WTC11 (cell line): ENCODE measurements around the gene UQCRQ. TPM values are rescaled to one million over a fixed set of nuclear protein-coding genes. Genes with fewer than 3 reads are reported as not detected.

Experiments
- ATAC-seq: fragments of 200-7000 bp; cut with Tn5 transposase; 2 replicates; pipeline ENCODE4 v1.10.0; 2021; ENCODE audit warnings: mild to moderate bottlenecking, moderate library complexity
- CTCF ChIA-PET: fragments of 300-600 bp; sonication (Branson Sonifier 250); formaldehyde crosslinking; loops from one replicate; lab custom pipeline; 2021; ENCODE audit warnings: antibody characterized with exemption; lab: Charles Lee
- POLR2A ChIA-PET: fragments of 350-600 bp; sonication (Branson Sonifier 250); formaldehyde crosslinking; loops from one replicate; lab custom pipeline; 2021; ENCODE audit warnings: antibody characterized with exemption; lab: Charles Lee
- DNase-seq: peaks from one replicate; pipeline ENCODE4 v3.0.0; 2021; ENCODE audit warnings: low spot score
- H3K27ac Mint-ChIP-seq: 2 replicates; pipeline ENCODE4 v1.8.0; 2021; ENCODE audit warnings: mixed read lengths
- H3K27me3 Mint-ChIP-seq: 2 replicates; pipeline ENCODE4 v1.8.0; 2021; ENCODE audit warnings: low read depth, mild to moderate bottlenecking, moderate library complexity, mixed read lengths
- H3K36me3 Mint-ChIP-seq: 2 replicates; pipeline ENCODE4 v1.8.0; 2021; ENCODE audit warnings: mixed read lengths
- H3K4me1 Mint-ChIP-seq: 2 replicates; pipeline ENCODE4 v1.8.0; 2022; ENCODE audit warnings: mixed read lengths
- H3K4me3 Mint-ChIP-seq: 2 replicates; pipeline ENCODE4 v1.8.0; 2021; ENCODE audit warnings: mild to moderate bottlenecking, moderate library complexity, mixed read lengths
- H3K9me3 Mint-ChIP-seq: 2 replicates; pipeline ENCODE4 v1.8.0; 2021; ENCODE audit warnings: mixed read lengths
- CREM ChIP-seq: sonication (generic); formaldehyde crosslinking; IDR thresholded peaks from 2 replicates; pipeline ENCODE4 v1.8.1; 2022; ENCODE audit warnings: mild to moderate bottlenecking, missing genetic modification reagents, moderate library complexity
- ETV6 ChIP-seq: sonication (generic); formaldehyde crosslinking; IDR thresholded peaks from 2 replicates; pipeline ENCODE4 v1.8.1; 2022; ENCODE audit warnings: mild to moderate bottlenecking, missing genetic modification reagents
- FOXP1 ChIP-seq: sonication (generic); formaldehyde crosslinking; IDR thresholded peaks from 2 replicates; pipeline ENCODE4 v1.8.0; 2022; ENCODE audit warnings: missing genetic modification reagents, mild to moderate bottlenecking, moderate library complexity, borderline replicate concordance
- MXD4 ChIP-seq: fragments of 250-450 bp; sonication (Bioruptor Pico); IDR thresholded peaks from 2 replicates; pipeline ENCODE4 v1.8.0; 2021; ENCODE audit warnings: mild to moderate bottlenecking, moderate library complexity, borderline replicate concordance
- MYBL2 ChIP-seq: sonication (generic); formaldehyde crosslinking; IDR thresholded peaks from 2 replicates; pipeline ENCODE4 v1.8.1; 2023; ENCODE audit warnings: mild to moderate bottlenecking, moderate library complexity, missing genetic modification reagents
- NR1H2 ChIP-seq: sonication (generic); formaldehyde crosslinking; IDR thresholded peaks from 2 replicates; pipeline ENCODE4 v1.9.0; 2021; ENCODE audit warnings: mild to moderate bottlenecking, moderate library complexity, missing genetic modification reagents
- RORB ChIP-seq: fragments of 250-450 bp; sonication (Bioruptor Pico); IDR thresholded peaks from 2 replicates; pipeline ENCODE4 v1.9.0; 2021; ENCODE audit warnings: mild to moderate bottlenecking
- SP1 ChIP-seq: sonication (generic); formaldehyde crosslinking; conservative IDR thresholded peaks from 2 replicates; pipeline ENCODE4 v1.8.1; 2022; ENCODE audit warnings: missing genetic modification reagents
- TEAD1 ChIP-seq: sonication (generic); formaldehyde crosslinking; IDR thresholded peaks from 2 replicates; pipeline ENCODE4 v1.8.0; 2022; ENCODE audit warnings: mild to moderate bottlenecking, missing genetic modification reagents
- ZBTB21 ChIP-seq: sonication (generic); formaldehyde crosslinking; IDR thresholded peaks from 2 replicates; pipeline ENCODE4 v1.8.1; 2023; ENCODE audit warnings: mild to moderate bottlenecking, missing genetic modification reagents, borderline replicate concordance
- ZNF671 ChIP-seq: fragments of 250-450 bp; sonication (Bioruptor Pico); IDR thresholded peaks from 2 replicates; pipeline ENCODE4 v1.8.0; 2021; ENCODE audit warnings: mild to moderate bottlenecking
- total RNA-seq: library from RNA; stranded (reverse); gene quantifications from 3 replicates; pipeline ENCODE4 v1.2.3, GENCODE V29; 2021
- TF ChIP-seq, protein P1 (sequence below): sonication (generic); formaldehyde crosslinking; IDR thresholded peaks from 2 replicates; pipeline ENCODE4 v1.8.0; 2023; ENCODE audit warnings: missing genetic modification reagents
- TF ChIP-seq, protein P2 (sequence below): sonication (generic); formaldehyde crosslinking; IDR thresholded peaks from 2 replicates; pipeline ENCODE4 v1.8.1; 2022; ENCODE audit warnings: missing genetic modification reagents, borderline replicate concordance
- TF ChIP-seq, protein P3 (sequence below): fragments of 250-450 bp; sonication (Bioruptor Pico); conservative IDR thresholded peaks from 2 replicates; pipeline ENCODE4 v1.9.0; 2021; ENCODE audit warnings: mild to moderate bottlenecking
- TF ChIP-seq, protein P4 (sequence below): sonication (generic); formaldehyde crosslinking; IDR thresholded peaks from 2 replicates; pipeline ENCODE4 v1.8.0; 2022; ENCODE audit warnings: mild to moderate bottlenecking, missing genetic modification reagents
- TF ChIP-seq, protein P5 (sequence below): fragments of 200-600 bp; IDR thresholded peaks from 2 replicates; pipeline ENCODE4 v1.8.0; 2022; ENCODE audit warnings: antibody characterized with exemption
- TF ChIP-seq, protein P6 (sequence below): fragments of 250-450 bp; sonication (Bioruptor Pico); IDR thresholded peaks from 2 replicates; pipeline ENCODE4 v2.1.2; 2022; ENCODE audit warnings: mild to moderate bottlenecking, moderate library complexity
- TF ChIP-seq, protein P7 (sequence below): fragments of 250-450 bp; sonication (Bioruptor Pico); IDR thresholded peaks from 2 replicates; pipeline ENCODE4 v1.9.0; 2021; ENCODE audit warnings: mild to moderate bottlenecking

Gene UQCRQ
- total RNA-seq, 1 experiment from 2014 or later = 256 TPM

DNA sequence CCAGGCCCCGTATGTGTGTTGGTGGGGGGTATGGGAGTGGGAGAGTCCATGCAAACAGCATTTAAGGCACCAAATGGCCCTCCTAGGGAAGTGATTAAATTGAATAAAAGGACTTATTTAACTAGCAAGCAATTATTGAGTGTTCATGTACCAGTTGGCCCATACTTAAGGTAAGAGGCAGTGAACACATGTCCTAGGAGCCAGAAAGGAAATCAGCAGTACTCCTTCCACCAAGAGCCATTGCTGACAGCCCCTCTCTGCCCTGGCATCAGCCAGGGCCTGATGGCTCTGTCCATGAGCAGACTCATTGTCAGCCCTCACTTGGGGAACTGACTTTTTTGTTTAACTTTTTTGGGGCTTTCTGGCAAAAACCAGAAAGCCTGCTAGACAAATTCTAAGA lies 25.5 kb upstream of the UQCRQ start (continued):
- TF ChIP-seq, protein P1, sequence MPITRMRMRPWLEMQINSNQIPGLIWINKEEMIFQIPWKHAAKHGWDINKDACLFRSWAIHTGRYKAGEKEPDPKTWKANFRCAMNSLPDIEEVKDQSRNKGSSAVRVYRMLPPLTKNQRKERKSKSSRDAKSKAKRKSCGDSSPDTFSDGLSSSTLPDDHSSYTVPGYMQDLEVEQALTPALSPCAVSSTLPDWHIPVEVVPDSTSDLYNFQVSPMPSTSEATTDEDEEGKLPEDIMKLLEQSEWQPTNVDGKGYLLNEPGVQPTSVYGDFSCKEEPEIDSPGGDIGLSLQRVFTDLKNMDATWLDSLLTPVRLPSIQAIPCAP (CRISPR knock-in tag) = no peak
- TF ChIP-seq, protein P2, sequence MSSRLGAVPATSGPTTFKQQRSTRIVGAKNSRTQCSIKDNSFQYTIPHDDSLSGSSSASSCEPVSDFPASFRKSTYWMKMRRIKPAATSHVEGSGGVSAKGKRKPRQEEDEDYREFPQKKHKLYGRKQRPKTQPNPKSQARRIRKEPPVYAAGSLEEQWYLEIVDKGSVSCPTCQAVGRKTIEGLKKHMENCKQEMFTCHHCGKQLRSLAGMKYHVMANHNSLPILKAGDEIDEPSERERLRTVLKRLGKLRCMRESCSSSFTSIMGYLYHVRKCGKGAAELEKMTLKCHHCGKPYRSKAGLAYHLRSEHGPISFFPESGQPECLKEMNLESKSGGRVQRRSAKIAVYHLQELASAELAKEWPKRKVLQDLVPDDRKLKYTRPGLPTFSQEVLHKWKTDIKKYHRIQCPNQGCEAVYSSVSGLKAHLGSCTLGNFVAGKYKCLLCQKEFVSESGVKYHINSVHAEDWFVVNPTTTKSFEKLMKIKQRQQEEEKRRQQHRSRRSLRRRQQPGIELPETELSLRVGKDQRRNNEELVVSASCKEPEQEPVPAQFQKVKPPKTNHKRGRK (CRISPR knock-in tag) = no peak
- no peak for TF ChIP-seq ZNF671 (CRISPR knock-in tag)

DNA sequence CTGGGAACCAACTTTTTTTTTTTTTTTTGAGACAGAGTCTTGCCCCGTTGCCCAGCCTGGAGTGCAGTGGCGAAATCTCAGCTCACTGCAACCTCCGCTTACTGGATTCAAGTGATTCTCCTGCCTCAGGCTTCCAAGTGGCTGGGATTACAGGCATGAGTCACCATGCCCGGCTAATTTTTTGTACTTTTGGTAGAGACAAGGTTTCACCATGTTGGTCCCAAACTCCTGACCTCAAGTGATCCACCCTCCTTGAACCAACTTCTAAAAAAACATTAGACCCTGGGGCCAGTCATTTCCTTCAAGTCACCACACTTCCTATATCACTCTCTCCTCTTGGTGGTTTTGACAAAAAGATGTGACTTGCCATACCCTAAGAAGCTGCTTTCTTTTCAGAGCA lies 25.1 kb upstream of the UQCRQ start:
- Mint-ChIP-seq H3K36me3 (no peaks in the 10 kb centered on the region), H3K27me3 (no peaks in the 10 kb centered on the region), H3K4me3 (no peak overlapping the region), H3K4me1 (no peaks in the 10 kb centered on the region), H3K9me3 (no peaks in the 10 kb centered on the region), H3K27ac (no peak overlapping the region)
- DNase-seq = no peak
- POLR2A ChIA-PET = no interaction called here
- TF ChIP-seq MXD4 (no peak), SP1 (CRISPR knock-in tag) (no peak), TEAD1 (CRISPR knock-in tag) (no peak), ETV6 (CRISPR knock-in tag) (no peak), ZBTB21 (CRISPR knock-in tag) (no peak), CREM (no peak), FOXP1 (CRISPR knock-in tag) (no peak)
- TF ChIP-seq, protein P3, sequence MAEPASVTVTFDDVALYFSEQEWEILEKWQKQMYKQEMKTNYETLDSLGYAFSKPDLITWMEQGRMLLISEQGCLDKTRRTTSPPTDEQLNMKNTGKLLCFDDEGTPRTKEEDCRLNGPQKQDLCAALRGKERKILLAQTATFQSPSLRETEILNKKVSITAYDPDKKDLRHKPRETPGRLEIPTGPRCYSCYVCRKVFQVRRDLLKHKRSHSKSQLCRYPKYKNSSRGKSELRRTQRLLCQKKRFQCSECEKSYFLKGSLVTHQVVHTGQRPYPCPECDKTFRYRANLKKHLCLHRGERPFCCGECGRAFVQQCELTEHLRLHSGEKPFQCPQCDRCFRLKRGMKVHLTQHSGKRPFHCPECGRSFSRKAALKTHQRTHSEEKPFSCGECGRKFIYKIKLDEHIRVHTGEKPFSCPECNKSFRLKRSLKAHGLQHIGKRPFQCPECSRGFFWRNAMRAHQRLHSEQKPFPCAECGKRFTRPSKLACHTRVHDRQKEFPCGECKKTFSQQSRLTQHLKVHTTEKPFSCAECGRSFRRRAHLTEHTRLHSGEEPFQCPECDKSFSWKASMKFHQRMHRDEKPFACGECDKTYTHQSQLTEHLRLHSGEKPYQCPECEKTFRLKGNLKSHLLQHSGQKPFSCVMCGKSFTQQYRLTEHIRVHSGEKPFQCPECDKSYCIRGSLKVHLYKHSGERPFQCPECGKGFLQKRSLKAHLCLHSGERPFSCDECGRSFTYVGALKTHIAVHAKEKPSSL (CRISPR knock-in tag) = no peak
- TF ChIP-seq, protein P4, sequence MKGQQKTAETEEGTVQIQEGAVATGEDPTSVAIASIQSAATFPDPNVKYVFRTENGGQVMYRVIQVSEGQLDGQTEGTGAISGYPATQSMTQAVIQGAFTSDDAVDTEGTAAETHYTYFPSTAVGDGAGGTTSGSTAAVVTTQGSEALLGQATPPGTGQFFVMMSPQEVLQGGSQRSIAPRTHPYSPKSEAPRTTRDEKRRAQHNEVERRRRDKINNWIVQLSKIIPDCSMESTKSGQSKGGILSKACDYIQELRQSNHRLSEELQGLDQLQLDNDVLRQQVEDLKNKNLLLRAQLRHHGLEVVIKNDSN = no peak
- TF ChIP-seq, protein P5, sequence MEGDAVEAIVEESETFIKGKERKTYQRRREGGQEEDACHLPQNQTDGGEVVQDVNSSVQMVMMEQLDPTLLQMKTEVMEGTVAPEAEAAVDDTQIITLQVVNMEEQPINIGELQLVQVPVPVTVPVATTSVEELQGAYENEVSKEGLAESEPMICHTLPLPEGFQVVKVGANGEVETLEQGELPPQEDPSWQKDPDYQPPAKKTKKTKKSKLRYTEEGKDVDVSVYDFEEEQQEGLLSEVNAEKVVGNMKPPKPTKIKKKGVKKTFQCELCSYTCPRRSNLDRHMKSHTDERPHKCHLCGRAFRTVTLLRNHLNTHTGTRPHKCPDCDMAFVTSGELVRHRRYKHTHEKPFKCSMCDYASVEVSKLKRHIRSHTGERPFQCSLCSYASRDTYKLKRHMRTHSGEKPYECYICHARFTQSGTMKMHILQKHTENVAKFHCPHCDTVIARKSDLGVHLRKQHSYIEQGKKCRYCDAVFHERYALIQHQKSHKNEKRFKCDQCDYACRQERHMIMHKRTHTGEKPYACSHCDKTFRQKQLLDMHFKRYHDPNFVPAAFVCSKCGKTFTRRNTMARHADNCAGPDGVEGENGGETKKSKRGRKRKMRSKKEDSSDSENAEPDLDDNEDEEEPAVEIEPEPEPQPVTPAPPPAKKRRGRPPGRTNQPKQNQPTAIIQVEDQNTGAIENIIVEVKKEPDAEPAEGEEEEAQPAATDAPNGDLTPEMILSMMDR = no peak
- CTCF ChIA-PET = interaction anchor here (0.7 to 0.8 kb wide), 2 partner anchors 21 to 23 kb away, joined by 3 to 7 read pairs; no protein-coding TSS in a partner anchor
- no peak for ATAC-seq

DNA sequence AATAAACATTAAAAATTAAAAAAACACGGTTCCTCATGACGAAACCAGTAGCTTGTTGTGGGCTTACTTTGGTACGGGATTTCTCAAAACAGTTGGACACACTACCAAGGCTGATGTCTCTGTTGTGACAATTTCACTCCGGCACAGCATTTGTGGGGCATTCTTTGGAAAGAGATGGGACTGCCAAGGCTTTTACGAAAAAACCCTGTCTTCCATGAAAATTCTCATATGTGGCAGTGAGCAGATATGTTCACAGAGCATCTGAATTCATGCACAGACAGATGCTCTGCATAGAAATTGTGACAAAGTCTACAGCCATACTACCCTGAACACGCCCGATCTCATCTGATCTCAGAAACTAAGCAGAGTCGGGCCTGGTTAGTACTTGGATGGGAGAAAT lies 18.2 kb upstream of the UQCRQ start:
- no peak overlapping the region for H3K27ac Mint-ChIP-seq
- POLR2A ChIA-PET = no interaction called here

More for the DNA sequence above, 18.2 kb upstream of the UQCRQ start:
- ATAC-seq = no peak
- TF ChIP-seq, protein P6, sequence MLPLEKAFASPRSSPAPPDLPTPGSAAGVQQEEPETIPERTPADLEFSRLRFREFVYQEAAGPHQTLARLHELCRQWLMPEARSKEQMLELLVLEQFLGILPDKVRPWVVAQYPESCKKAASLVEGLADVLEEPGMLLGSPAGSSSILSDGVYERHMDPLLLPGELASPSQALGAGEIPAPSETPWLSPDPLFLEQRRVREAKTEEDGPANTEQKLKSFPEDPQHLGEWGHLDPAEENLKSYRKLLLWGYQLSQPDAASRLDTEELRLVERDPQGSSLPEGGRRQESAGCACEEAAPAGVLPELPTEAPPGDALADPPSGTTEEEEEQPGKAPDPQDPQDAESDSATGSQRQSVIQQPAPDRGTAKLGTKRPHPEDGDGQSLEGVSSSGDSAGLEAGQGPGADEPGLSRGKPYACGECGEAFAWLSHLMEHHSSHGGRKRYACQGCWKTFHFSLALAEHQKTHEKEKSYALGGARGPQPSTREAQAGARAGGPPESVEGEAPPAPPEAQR = no peak
- TF ChIP-seq RORB (no peak), NR1H2 (CRISPR knock-in tag) (no peak), MYBL2 (no peak)
- TF ChIP-seq, protein P7, sequence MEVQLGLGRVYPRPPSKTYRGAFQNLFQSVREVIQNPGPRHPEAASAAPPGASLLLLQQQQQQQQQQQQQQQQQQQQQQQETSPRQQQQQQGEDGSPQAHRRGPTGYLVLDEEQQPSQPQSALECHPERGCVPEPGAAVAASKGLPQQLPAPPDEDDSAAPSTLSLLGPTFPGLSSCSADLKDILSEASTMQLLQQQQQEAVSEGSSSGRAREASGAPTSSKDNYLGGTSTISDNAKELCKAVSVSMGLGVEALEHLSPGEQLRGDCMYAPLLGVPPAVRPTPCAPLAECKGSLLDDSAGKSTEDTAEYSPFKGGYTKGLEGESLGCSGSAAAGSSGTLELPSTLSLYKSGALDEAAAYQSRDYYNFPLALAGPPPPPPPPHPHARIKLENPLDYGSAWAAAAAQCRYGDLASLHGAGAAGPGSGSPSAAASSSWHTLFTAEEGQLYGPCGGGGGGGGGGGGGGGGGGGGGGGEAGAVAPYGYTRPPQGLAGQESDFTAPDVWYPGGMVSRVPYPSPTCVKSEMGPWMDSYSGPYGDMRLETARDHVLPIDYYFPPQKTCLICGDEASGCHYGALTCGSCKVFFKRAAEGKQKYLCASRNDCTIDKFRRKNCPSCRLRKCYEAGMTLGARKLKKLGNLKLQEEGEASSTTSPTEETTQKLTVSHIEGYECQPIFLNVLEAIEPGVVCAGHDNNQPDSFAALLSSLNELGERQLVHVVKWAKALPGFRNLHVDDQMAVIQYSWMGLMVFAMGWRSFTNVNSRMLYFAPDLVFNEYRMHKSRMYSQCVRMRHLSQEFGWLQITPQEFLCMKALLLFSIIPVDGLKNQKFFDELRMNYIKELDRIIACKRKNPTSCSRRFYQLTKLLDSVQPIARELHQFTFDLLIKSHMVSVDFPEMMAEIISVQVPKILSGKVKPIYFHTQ = no peak
- TF ChIP-seq, protein P5 = no peak
- TF ChIP-seq, all 79 proteins: peak for 0
- CTCF ChIA-PET = no interaction called here
- DNase-seq = no peak
- Mint-ChIP-seq H3K4me1 (no peaks in the 10 kb centered on the region), H3K9me3 (no peaks in the 10 kb centered on the region), H3K4me3 (no peak overlapping the region), H3K36me3 (no peaks in the 10 kb centered on the region), H3K27me3 (no peaks in the 10 kb centered on the region)
